DOHH2 (cell line): ENCODE data around the gene GBX2.
A peak's percentile ranks its signal among the peaks of the same experiment; 100 is the strongest.

ENCODE experiments used
- H3F3A ChIP-seq: fragments of 200-600 bp; sonication (generic), shearing (Covaris generic); 2 replicates; pipeline ENCODE4 v1.6.0; 2016; ENCODE audit warnings: antibody characterized with exemption, mild to moderate bottlenecking; ENCODE audit not compliant: control insufficient read depth, insufficient read depth
- H3K27ac ChIP-seq: fragments of 200-600 bp; sonication (generic); 2 replicates; pipeline ENCODE4 v1.5.1; 2014; ENCODE audit warnings: low read depth, mild to moderate bottlenecking, low read length, moderate library complexity
- H3K27me3 ChIP-seq: fragments of 200-600 bp; sonication (generic); 2 replicates; pipeline ENCODE4 v1.6.1; 2014; ENCODE audit warnings: mild to moderate bottlenecking, low read length, mixed read lengths; ENCODE audit not compliant: control insufficient read depth
- H3K36me3 ChIP-seq: fragments of 200-600 bp; sonication (generic); 2 replicates; pipeline ENCODE4 v1.6.1; 2014; ENCODE audit warnings: mild to moderate bottlenecking, low read length, moderate library complexity, mixed read lengths; ENCODE audit not compliant: control insufficient read depth
- H3K4me1 ChIP-seq: fragments of 200-600 bp; sonication (generic); 2 replicates; pipeline ENCODE4 v1.6.1; 2014; ENCODE audit warnings: mild to moderate bottlenecking, low read length, mixed read lengths; ENCODE audit not compliant: control insufficient read depth
- H3K4me2 ChIP-seq: fragments of 200-600 bp; sonication (generic); 2 replicates; pipeline ENCODE4 v1.6.0; 2014; ENCODE audit warnings: mild to moderate bottlenecking, low read length, moderate library complexity
- H3K4me3 ChIP-seq: fragments of 200-600 bp; sonication (generic); 2 replicates; pipeline ENCODE4 v1.5.1; 2014; ENCODE audit warnings: mild to moderate bottlenecking, low read length, mixed read lengths
- H3K79me2 ChIP-seq: fragments of 200-600 bp; sonication (generic); 2 replicates; pipeline ENCODE4 v1.6.1; 2014; ENCODE audit warnings: mild to moderate bottlenecking, low read length, mixed read lengths; ENCODE audit not compliant: control insufficient read depth
- H3K9me2 ChIP-seq: fragments of 200-600 bp; sonication (generic); replicated peaks from 2 replicates; pipeline ENCODE4 v1.6.1; 2014; ENCODE audit warnings: mild to moderate bottlenecking, low read length, mixed read lengths; ENCODE audit not compliant: control insufficient read depth
- H3K9me3 ChIP-seq: fragments of 200-600 bp; sonication (generic); 2 replicates; pipeline ENCODE4 v1.6.1; 2014; ENCODE audit warnings: antibody characterized with exemption, low read length, mixed read lengths; ENCODE audit not compliant: control insufficient read depth, insufficient read depth
- H4K20me1 ChIP-seq: fragments of 200-600 bp; sonication (generic); 2 replicates; pipeline ENCODE4 v1.6.0; 2014; ENCODE audit warnings: low read depth, mild to moderate bottlenecking, antibody characterized with exemption, low read length, moderate library complexity; ENCODE audit not compliant: control insufficient read depth, insufficient read depth
- CTCF ChIP-seq: fragments of 200-600 bp; sonication (generic); IDR thresholded peaks from one replicate; pipeline ENCODE4 v1.5.1; 2014; ENCODE audit warnings: antibody characterized with exemption, mild to moderate bottlenecking, low read depth, low read length; ENCODE audit not compliant: poor library complexity, severe bottlenecking
- EZH2phosphoT487 ChIP-seq: fragments of 200-600 bp; sonication (generic); IDR thresholded peaks from 2 replicates; pipeline ENCODE4 v1.6.1; 2017; ENCODE audit warnings: borderline replicate concordance, mild to moderate bottlenecking, antibody characterized with exemption, low read length, moderate library complexity, mixed read lengths

Gene GBX2

GRCh38 chr2:236180831-236181453 is 12.8 kb upstream of the GBX2 start:
- no peak overlapping the region for H3K27ac ChIP-seq
- no peaks in the 10 kb centered on the region for H3K9me3 ChIP-seq
- H3K27me3 ChIP-seq: no peaks in the 10 kb centered on the region
- H3K9me2 ChIP-seq: no peaks in the 10 kb centered on the region
- H3F3A ChIP-seq: no peaks in the 10 kb centered on the region
- H3K36me3 ChIP-seq: no peaks in the 10 kb centered on the region
- H4K20me1 ChIP-seq: no peaks in the 10 kb centered on the region
- H3K79me2 ChIP-seq: no peaks in the 10 kb centered on the region
- H3K4me2 ChIP-seq: no peak overlapping the region
- H3K4me1 ChIP-seq: no peaks in the 10 kb centered on the region
- TF ChIP-seq CTCF: peak; percentile 78
- TF ChIP-seq EZH2phosphoT487: no peak
- no peak overlapping the region for H3K4me3 ChIP-seq

GRCh38 chr2:236180076-236180816 is 12.1 kb upstream of the GBX2 start:
- no peak overlapping the region for H3K4me2 ChIP-seq

GRCh38 chr2:236179236-236180075 is 11.3 kb upstream of the GBX2 start:
- no peaks in the 10 kb centered on the region for H3F3A ChIP-seq
- H3K27me3 ChIP-seq: no peaks in the 10 kb centered on the region
- H3K36me3 ChIP-seq: no peaks in the 10 kb centered on the region
- H3K79me2 ChIP-seq: no peaks in the 10 kb centered on the region
- H3K9me2 ChIP-seq: no peaks in the 10 kb centered on the region
- no peak overlapping the region for H3K4me3 ChIP-seq
- no peaks in the 10 kb centered on the region for H3K4me1 ChIP-seq
- H3K4me2 ChIP-seq: no peak overlapping the region
- TF ChIP-seq CTCF (no peak), EZH2phosphoT487 (no peak)
- H3K27ac ChIP-seq: no peak overlapping the region
- no peaks in the 10 kb centered on the region for H3K9me3 ChIP-seq
- no peaks in the 10 kb centered on the region for H4K20me1 ChIP-seq

More at GRCh38 chr2:236180076-236180816, 12.1 kb upstream of the GBX2 start:
- H4K20me1 ChIP-seq: no peaks in the 10 kb centered on the region
- H3K27me3 ChIP-seq: no peaks in the 10 kb centered on the region
- no peaks in the 10 kb centered on the region for H3K4me1 ChIP-seq
- no peaks in the 10 kb centered on the region for H3F3A ChIP-seq
- no peak overlapping the region for H3K4me3 ChIP-seq
- no peaks in the 10 kb centered on the region for H3K9me2 ChIP-seq
- no peaks in the 10 kb centered on the region for H3K79me2 ChIP-seq
- H3K27ac ChIP-seq: no peak overlapping the region
- TF ChIP-seq CTCF (no peak), EZH2phosphoT487 (no peak)
- no peaks in the 10 kb centered on the region for H3K36me3 ChIP-seq
- no peaks in the 10 kb centered on the region for H3K9me3 ChIP-seq
